Stimulated activated CD4-positive, alpha-beta T cell treated with anti-CD3 and anti-CD28 coated beads, TNF-alpha, amount 100 ng/mL, for 4 hours (primary cell): ENCODE measurements around the gene ABCG8.
"Not testable (repeated sequence)": the region's sequence is repeated elsewhere in the genome, so short reads cannot be mapped to it uniquely, and the experiment has no call there.

Source experiments
- DNase-seq, 3 experiments: peaks; one replicate each; pipeline ENCODE4 v3.0.0-alpha.2; 2020; ENCODE audit warnings: low read depth in 3 of 3

The ABCG8 gene

DNA sequence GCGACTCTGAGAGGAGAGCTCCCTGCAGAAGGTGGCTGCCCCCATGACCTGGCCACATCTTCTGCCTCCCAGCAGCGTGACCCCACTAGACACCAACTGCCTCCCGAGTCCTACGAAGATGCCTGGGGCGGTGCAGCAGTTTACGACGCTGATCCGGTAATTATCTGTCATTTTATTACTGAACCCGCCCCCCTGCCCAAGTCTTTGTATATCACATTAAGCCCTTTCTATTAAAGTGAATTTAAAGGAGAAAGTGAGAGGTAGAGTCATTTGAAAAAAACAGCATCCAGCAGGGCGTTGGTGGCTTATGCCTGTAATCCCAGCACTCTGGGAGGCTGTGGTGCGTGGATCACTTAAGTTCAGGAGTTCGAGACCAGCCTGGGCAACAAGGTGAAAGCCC, 33.4 kb downstream of the ABCG8 start:
- DNase-seq, result no peak

GRCh38 chr2:43874776-43875451, 36.1 kb downstream of the ABCG8 start:
- DNase-seq, result no peak

DNA sequence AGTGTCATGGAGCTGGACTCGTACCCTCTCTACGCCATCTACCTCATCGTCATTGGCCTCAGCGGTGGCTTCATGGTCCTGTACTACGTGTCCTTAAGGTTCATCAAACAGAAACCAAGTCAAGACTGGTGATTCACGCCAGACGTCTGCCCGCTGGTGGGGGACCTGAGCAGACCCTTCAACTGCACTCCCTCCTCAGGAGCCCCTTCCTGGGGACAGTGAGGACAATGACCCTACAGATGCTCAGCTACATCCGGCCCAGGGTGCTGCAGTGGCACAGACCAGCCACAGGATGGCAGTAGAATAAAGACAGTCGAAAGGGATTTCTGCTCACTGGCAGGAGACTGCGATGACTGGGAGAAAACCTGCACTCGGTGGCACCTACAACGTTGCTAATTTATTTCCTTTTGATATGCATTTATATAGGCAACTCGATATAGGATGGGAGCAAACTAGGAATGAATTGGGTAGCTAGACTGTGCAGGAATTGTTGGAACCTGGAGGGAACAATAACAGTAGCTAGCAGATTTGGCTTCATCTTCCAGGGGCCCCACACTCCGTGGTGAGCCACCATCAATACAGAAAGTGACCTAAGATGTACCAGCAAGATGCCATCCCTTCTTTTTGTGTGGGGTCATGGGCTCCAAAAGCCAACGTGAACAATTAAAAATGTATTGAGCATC, 39.2 kb downstream of the ABCG8 start:
- peak; percentile 19 to 36 (median 27) for DNase-seq

- DNase-seq, result no peak
Observed at GRCh38 chr2:43879261-43879660, 40.5 kb downstream of the ABCG8 start.

DNA sequence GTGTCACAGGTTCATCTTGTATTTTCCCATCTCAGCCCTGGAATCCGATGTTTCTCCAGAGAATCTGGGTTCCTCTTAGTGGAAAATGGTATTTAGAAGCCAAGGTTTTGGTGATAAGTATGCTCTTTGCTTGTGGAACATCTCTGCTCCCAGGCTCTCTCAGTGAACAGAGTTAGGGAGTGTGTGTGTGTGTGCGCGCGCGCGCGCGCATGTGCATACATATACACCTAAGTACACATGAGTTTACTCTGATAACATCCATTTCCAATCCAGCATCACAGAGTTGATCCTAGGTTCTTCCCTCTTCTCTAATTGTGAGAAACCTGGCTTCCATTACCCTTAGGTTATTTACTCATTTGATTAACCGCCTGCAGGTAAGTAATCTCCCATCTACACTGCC, 41.7 kb downstream of the ABCG8 start:
- no peak for DNase-seq

DNA sequence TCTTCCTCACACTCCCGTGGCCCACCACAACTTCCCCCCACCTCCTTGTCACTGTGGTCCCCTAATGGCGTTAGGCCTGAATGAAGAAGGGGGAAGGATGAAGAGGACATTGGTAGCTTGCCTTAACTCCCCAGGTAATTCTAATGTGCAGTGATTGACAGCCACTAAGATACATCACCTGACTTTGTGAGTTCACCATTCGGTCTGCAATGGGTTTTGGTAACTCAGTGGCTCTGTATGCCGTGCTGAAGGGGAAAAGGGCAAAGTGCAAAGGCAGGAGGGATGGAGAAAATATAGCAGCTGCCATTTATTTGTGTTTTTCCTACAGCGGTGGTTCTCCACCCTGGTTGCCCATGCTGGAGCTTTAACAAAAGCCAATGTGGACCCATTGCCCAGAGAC, 42.2 kb downstream of the ABCG8 start:
- DNase-seq, result no peak

GRCh38 chr2:43882312-43882711, 43.5 kb downstream of the ABCG8 start:
- no peak for DNase-seq

DNA sequence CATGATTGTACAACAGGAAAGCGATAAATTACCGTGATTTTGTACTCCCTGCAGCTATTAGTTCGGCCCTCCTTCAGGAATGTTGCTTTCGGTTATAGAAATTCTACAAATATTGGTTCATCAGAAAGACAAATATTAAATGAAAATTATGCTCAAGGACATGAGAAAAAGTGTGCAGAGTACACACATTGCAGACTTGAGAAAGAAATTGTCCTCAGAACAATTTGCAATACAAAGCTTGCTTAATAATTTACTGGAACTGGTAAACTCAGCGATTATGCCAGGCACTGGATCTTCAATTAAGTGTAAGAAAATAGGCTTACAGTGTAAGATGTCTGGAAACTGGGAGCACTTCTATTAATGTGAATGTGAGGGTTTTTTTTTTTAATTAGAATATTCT, 45.9 kb downstream of the ABCG8 start:
- DNase-seq, result no peak

- DNase-seq, result no peak
Observed at GRCh38 chr2:43885132-43885632, 46.4 kb downstream of the ABCG8 start.

DNA sequence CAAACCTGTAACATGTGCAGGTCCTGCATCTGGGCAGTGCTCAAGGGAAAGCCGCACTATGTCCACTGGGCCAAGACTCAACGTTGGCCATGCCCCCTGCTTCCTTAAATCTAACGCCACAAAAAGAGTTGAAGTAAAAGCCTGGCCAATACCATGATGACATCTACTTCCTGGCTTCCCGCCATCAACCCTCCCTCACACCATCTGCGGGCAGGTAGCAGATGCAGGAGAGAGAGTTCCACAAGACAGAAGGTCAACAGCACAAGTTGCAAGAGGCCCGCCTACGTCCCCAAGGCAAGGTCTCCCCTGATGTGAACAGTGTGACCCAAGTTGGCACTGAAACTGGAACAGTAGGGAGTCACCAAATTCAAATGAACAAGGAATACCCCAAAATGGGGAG, 48.4 kb downstream of the ABCG8 start:
- DNase-seq, result no peak

- no peak for DNase-seq
Observed at GRCh38 chr2:43889416-43889815, 50.6 kb downstream of the ABCG8 start.

GRCh38 chr2:43890855-43891254, 52.1 kb downstream of the ABCG8 start:
- DNase-seq, result no peak

- DNase-seq, result no peak
Observed at GRCh38 chr2:43894743-43895142, 56.0 kb downstream of the ABCG8 start.

DNA sequence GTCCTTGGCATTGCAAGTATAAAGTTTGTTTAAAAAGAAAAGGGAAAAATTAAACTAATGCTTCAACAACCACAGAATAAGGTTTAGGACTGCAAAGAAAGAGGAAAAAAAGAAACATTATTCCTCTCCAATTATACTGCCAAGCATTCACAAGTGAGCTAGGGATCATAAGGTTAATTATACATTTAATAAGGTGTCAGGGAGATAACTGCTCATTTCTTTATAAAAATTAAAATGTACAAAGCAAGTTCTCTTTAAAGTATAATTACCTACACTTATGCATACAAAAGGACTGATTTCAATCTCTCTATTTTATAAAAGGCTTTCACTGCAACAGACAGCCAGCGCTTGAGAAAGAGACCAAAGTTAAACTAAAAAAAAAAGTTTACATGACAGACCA, 58.1 kb downstream of the ABCG8 start:
- DNase-seq, result no peak

DNA sequence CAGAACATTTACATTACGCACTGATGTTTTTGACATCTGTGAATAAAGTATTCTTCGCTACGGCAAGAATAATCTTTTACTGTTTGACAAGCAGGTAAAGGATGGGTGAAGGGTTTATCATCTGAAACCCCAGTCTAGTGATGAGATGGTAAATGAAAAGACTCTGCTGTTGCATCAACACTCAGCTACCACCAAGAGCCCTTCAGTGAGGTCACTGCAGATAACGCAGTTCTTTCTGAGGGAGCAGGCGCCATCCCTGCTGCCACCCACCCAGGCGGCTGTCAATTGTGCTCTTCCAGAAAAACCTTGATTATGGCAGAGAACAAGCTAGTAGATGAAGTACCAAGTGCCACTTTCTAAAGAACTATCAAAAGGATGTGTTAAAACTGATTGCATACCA, 58.7 kb downstream of the ABCG8 start:
- DNase-seq, result no peak

DNA sequence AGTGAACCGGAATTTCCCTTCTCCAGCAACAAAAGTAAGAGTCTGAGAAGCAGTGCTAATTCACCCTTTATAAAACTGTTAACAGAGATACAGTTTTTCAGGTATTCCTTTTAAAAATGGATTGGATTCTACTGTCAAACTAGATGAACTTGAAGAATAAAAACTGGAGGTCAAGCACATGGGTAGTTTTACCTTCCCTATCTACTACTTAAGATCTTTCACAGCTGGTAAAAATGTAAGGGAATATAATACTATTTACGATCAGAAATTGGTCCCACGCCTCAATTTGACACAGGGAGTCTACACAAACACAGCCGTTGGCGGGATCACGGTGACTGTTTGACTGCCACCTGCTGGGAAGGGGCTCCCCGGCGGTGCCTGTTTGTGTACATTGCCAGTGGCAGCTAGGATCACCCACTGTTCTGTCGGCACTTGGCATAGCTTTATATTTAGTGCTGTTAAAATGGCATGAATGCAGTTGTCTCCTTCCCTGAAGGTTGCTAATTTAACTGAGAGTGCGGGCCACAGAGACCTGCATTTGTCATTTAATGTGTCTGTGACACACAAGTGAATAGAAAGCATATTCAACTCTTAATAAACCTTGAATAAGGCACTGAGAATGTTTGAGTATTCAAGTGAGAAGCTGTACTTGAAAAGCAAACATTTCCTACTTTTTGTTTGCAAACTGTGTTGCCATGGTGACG, 59.5 kb downstream of the ABCG8 start:
- DNase-seq, result no peak

DNA sequence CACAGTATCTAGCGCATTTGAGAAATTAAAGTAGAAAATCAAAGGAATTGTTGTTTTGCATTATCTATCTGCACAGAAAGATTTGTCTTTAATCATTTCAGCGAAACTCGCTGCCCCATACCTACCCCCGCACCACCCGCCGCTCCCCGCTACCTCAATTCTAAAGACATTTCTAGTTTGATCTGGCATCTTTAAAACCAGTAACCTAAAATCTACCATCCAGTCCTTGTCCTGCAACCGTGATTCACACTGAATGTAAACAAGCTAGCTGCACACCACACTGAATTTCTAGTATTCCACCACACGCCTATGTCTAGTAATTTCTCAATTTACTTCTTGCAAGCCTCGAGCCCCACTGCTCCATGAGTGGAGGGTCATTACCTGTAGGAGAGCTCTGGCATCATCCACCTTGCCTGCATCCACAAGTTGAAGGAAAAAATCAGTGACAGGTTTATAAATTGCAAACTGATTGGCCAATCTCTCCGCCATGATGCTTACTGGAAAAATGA, 60.1 kb downstream of the ABCG8 start:
- no peak for DNase-seq

GRCh38 chr2:43899589-43899988, 60.8 kb downstream of the ABCG8 start:
- no peak for DNase-seq

DNA sequence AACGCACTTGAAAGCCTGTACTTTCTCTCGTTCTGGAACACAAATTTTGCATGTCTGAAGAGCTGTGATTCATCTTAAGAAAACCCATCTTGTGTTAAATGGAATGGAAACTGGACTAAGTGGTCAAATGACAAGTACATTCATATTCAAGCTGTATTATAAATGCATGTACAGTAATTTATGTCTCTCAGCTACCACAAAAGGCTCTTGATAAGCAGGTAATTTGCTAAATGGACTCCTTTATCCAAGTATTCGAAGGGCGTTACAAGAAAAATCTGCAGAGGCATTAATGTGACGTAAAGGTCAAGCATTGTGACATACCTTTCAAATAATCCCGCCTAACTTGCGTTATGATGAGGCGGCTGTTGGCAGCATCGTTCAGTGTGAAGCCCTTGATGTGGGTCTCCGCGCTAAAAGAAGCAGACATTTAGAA, 66.6 kb downstream of the ABCG8 start:
- DNase-seq, result no peak

DNA sequence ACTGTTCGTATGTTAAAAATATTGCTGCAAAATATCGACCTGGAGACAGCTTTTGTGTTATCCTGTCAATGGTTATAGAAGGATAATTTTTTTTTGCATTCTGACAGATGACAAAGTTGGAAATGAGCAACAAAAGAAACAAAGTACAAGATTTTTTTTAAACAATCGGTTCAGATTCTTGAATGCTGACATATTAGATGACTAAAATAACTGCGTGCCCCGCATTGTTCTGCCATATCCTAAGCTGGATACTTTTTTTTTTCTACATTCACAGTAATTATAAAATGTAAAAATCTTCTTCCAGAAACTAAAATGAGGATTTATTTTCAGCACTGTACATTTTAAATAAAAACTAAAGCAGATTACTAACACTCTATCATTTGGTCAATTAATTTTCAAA, 67.1 kb downstream of the ABCG8 start:
- DNase-seq, result no peak

- no peak for DNase-seq
Observed at GRCh38 chr2:43906448-43907109, 67.8 kb downstream of the ABCG8 start.

DNA sequence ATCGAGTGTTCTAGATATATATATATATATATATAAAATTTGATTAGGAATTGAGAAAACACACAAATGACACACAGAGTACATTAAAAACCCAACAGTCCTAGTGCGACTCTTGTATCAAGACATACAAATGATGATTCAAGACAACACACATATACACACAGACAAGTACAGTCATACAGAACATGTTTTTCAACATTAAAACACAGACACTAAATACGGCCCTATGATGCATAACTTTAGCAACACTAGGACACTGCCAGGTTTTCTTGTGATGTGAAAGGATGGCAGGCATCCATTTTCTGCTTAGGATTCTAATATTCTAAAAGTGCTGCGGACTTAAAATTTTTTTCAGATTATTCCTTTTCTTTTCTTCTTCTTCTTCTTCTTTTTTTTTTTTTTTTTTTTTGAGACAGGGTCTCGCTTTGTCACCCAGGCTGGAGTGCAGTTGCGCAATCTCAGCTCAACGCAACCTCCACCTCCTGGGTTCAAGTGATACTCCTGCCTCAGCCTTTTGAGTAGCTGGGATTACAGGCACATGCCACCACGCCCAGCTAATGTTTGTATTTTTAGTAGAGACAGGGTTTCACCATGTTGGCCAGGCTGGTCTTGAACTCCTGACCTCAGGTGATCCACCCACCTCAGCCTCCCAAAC, 72.5 kb downstream of the ABCG8 start:
- not testable (repeated sequence) for DNase-seq
